SW480 (cell line): ENCODE results near the gene MAL.

ENCODE experiments used
- DNase-seq: peaks from one replicate; pipeline ENCODE4 v3.0.0-alpha.2; 2016; ENCODE audit warnings: low spot score

MAL gene

DNA sequence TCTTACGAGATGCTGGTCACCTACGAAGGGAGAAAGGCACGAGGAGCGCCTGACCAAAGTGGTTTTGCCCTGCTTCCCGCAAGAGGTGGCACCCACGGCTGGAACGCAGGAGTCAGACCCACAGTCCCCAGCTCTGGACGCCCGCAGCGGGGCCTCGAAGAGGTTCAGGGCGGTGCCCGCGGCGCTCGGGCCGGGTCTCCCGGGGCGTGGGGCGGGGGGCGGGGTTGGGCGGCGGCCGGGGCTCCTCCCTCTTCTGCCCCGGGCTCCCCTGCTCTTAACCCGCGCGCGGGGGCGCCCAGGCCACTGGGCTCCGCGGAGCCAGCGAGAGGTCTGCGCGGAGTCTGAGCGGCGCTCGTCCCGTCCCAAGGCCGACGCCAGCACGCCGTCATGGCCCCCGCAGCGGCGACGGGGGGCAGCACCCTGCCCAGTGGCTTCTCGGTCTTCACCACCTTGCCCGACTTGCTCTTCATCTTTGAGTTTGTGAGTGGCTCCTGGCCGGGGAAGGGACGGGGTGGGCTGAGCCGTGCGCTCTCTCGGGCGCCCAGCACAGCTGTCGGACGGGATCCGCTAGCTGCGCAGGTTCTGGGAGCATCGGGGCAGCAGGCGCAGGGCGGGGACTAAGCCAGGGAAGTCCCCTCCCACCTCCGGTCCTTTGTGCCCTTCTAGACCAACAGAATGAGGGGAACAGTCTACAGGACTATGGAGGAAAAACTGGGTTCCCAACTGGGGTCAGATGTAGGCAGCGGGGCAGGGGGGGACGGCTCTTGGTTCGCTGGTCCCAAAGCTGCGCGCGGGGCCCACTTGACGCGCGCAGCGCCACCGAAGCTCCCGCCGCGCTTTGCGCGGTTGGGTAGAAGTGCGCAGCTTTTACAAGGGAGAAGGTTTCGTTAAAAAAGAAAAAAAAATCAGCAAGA is at the start of gene MAL:
TSS of gene MAL (plus strand) at position 303 of the 914 bp plus-strand sequence. CDS start at position 388, 85 bp downstream.
- DNase-seq = no peak

DNA sequence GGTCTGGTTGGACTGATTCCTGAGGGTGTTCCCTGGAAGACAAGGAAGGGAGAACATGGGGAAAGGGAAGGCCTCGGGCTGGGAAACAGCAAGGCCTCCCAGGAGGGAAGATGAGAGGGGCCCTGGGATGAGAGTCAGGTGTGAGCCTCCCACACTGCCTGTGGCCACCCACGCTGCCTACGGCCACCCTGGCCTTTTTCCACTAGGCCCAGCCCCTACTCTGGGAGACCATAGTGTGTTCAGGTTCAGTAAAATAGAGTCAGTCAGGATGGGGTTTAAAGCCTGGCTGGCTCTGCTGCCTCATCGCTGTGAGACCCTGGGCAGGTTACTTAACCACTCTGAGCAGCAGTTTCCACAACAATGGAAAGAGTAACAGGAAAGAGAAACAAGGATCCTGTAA is 47.7 kb upstream of the MAL start:
- no peak for DNase-seq

DNA sequence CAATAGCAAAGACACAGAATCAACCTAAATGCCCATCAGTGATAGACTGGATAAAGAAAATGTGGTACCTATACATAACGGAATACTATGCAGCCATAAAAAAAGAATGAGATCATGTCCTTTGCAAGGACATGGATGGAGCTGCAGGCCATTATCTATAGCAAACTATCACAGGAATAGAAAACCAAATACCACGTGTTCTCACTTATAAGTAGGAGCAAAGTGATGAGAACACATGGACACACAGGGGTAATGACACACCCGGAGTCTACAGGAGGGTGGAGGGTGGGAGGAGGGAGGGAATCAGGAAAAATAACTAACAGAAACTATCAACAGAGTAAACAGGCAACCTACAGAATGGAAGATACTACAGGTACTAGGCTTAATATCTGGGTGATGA is 46.6 kb upstream of the MAL start:
- DNase-seq = no peak

DNA sequence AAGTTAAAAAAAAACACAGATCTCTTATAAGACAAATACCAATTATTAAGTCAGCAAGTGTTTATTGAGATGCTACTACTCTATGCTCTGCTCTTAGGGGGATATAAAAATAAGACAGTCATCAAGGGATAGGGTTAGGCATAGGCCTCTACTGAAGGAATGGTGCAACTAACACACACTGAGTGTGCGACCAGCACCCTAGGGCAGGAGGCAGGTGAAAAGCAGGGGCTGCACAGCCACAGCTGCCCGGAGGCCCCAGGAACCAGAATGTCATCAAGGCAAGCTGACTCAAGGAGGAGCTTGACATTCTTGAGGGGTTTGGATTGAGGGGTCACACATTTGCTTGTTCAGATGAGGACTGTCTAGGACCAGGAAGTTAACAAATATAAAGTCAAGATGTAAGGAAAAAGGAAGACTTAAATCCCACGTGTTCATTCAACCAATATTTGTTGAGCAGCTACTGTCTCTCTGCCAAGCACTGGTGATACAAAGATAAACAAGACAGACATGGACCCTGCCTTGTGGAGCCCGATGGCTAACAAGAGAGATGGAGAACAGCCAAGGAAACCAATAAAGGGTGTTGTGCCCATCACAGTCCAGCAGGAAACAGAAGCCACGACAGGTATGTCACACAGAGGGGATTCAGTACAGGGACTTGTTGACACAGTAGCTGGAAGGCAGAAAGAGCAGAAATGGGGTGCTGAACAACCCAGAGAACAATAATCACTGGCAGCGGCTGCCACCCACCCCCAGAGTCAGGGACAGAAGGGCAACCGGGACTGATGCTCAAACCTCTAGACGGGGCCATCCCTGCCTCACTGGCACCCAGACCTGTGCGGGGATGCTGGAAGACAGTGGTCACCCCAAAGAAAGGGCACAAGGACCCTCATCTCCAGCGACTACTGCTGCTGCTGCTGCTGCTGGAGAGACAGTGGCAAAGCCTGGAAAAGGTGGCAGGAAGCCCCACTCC is 45.8 kb upstream of the MAL start:
- no peak for DNase-seq

DNA sequence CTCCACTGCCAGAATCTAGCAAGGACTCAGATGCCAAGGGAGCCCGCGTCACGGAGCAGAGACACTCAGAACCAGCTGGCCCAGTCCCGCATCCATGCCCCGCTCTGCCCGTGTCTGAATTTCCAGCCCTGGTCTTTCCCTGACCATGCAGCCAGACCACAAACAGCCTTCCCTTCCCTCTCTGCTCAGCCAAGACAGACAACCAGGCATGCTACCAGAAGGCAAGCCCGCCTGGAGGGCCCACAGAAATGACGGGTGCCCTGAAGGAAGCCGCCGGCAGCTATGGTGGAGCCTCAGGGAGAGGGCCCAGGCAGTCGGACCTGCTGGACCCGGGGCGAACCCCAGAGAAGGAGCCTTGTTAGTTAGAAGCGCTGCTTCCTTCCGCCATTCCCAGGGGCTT is 45.1 kb upstream of the MAL start:
- no peak for DNase-seq

DNA sequence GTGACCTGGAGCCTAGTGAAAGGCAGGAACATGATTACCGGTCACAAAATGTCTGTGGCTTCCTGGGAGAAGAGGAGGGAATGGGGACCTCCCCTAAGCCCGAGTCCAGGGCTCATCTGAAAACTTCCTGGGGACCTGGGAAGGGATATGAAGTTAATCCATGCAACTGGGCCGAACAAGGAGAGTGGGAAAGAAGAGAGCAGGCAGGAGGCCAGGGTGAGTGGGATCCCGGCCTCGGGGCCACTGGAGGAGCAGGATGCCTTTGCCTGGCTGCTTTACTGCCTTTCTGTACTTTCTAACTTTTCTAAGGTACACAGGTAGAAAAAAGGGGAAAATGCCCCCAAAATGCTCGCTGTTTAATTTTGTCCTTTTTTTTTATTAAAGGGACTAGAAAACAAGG is 43.4 kb upstream of the MAL start:
- DNase-seq = no peak

DNA sequence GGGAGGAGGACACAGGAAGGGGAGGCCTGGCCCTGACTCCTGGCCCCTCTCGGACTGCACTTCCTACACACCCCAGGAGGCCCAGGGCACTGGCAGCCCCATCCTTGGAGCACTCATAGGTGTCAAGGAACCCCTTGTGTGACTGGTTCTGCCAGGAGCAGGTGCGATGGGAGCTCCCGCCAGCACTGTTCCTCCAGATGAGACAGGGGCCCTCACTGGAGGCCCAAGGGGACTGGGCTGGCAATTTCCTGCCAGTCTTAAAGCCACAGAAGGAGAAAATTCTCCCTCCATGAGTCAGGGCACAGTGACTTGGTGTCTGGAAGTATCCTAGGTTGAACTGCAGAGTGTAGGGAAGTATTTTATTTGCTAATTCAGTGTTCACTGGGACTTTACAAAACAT is 42.8 kb upstream of the MAL start:
- DNase-seq = peak; percentile 18

DNA sequence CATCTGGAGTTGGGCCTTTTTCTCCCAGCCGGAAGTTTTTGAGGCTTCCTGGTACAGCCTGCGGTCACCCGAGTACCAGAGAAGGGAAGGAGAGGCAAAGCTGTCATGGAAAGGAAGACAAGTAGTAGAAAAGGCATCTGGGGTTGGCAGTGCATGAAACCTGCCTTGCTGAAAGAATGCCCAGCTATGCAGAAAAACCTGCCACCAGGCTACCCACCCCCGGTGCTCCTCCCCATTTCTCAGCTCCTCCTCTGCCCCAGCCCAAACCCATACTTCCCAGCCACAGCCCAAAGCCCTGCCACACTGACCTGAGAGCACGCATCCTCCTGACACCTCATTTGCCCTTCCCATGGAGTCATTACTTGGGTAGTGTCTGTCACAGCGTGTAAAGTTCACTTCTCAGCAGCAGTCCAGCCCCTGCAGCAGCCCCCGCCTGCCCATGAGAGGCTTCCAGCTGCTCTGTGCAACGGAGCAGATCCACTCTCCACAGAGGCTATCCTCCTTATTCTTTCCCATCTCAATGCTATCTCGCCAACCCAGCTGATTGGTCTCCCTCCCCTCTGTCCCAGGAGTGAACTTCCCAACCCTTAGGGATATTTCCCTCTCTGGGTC is 40.4 kb upstream of the MAL start:
- DNase-seq = no peak

DNA sequence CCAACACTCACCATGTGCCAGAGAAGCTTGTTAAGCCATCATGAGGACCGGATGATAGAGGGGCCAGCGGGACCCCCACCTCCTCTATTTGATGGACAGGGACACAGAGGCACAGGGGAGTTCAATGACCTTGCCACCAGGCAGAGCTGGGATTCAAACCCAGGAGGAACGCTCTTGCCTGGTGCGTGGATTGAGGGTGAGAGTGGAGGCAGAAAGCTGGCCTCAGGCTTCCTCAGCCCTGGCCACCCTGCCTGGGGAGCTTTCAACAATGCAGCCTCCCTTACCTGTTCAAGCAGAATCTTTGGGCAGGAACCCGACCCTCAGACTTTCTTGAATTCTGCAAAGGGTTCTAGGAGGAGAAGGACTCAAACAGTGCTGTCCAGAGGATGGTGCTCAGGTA is 39.9 kb upstream of the MAL start:
- DNase-seq = no peak

DNA sequence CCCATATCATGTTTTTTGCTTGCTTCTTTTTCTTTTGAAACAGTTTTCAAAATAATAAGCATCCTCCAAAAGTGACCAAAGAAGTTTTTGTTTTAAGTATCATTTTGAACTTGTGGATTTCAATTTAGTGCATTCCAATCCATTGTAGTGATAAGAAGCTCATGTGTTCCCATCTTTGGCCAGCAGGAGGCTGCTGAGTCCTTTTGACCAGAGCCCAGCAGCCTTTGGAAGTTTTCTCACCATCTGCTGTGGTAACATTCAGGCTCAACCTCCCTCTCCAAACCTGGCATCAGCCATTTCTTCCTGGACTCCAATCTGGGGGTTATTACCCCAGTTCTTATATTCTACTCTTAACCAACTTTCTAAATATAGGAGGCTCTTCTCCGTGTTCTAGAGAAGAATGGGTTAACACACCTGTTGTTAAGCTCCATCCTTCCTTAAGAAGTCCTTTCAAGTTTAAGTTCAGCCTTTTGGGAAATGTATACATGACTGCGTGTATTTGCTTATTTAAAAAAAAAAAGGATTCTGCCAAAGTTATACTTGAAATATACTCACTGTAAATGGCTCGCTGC is 39.0 kb upstream of the MAL start:
- peak; percentile 57 for DNase-seq

DNA sequence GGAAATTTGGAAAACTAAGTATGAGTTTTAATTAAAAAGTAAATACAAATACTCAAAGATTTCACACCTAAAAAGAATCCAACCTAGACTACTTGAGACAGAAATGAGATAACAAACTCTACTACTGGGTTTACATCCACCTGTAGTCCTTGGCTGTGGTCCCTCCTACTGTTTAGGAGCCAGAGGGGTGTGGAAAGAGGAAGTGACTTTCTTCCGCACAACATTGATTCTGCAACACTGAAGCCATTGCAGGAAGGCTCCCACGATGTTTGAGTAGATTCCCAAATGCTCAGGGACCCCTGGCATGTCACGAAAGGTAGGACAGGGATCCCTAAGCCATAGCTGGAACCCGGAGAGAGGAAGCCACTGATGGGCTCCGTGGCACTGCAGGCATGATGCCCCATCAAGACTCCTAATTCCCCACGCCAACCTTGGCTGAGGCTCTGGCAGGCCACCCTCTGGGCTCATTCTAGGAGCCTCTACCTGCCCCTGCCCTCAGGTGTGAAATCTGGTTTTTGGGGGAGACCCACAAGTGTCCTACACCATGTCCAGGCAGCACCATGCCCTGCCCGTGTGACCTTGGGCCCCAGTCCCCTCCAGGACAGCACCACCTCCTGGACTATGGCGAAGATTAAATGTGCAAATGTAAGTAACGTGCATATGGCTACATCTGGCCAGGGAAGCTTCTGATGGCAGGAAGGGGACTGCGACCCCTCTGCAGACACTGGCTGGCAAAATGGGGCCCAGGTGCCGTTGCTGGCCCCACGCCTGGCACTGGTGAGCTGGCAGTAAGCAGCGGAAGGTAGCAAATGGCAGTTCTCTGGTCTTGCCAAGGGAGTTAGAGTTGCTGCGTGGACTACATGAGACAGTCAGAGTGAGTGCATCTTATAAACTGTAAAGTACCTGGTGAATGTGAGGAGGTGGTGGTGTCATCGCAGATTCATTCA is 38.2 kb upstream of the MAL start:
- DNase-seq = no peak

DNA sequence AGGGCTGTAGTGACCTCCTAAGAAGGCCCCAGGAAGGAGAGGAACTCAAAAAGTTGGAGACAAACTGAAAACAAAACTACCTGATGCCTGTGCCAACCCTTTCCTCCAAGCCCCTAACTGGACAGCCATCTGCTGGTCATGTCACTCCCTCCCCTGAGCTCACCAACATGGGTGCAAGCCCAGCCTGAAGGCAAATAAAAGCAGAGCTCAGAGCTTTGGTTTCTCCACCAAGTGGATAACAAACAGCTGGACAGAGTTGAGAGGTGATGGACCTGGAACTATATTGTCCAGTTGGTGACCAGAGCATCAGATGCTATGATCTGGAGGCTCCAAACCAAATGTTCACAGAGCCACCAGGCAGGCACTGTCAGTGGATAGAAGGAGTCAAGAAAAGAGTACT is 34.6 kb upstream of the MAL start:
- no peak for DNase-seq

DNA sequence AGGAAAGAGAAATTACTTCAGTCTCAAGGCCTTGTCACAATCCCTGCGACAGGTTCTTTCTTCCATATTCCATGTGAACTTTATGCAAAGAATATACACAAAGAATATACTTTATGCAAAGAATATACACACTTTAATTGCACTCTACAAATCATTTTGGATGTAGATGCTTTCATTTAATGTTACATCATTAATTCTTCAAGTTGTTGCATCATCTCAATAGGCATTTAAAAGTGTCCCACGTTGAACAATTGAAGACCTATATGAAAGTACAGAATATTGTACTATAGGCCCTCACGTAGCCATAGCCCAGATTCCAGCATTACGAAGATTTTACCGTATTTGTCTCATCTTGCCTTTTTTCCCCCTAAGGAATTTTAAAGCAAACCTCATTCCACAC is 33.1 kb upstream of the MAL start:
- no peak for DNase-seq

DNA sequence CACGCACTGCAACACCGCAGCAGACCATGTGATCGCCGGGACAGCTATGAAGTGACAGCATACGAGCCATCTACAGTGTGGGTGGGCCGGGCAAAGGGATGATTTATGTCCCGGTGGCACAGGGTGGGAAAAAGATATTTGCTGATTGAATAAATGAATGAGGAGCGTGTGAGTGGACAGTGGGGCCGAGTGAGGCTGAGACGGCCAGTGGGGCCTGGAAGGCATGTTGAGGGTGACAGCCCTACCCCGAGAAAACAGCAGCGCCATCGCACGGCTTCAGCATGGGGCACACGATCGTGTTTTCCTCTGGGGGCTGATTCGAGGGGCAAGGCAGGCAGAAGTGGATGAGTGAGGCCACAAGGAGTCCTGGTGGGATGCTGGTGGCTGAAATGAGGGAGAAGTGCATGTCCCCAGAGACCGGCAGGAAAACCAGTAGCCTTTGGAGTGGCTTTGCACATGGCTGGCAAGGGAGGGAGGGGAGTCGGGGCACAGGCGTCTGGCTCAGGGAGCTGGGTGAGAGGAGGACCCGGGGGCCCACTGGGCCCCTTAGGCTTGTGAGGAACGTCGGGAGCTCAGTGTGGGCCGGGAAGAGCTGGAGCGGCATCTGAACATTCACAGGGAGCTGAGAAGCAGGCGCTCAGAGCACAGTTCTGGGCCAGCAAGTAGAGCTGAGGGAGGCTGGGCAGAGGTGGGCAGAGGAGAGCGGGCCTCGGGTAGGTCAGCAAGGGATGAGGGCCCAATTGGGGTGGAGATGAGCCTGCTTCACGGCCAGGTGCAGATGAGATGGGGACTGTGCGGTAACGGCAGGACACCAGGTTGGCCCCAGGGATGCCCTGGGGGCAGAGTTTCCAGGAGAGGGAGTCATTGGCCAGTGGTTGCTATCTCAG is 32.1 kb upstream of the MAL start:
- no peak for DNase-seq

DNA sequence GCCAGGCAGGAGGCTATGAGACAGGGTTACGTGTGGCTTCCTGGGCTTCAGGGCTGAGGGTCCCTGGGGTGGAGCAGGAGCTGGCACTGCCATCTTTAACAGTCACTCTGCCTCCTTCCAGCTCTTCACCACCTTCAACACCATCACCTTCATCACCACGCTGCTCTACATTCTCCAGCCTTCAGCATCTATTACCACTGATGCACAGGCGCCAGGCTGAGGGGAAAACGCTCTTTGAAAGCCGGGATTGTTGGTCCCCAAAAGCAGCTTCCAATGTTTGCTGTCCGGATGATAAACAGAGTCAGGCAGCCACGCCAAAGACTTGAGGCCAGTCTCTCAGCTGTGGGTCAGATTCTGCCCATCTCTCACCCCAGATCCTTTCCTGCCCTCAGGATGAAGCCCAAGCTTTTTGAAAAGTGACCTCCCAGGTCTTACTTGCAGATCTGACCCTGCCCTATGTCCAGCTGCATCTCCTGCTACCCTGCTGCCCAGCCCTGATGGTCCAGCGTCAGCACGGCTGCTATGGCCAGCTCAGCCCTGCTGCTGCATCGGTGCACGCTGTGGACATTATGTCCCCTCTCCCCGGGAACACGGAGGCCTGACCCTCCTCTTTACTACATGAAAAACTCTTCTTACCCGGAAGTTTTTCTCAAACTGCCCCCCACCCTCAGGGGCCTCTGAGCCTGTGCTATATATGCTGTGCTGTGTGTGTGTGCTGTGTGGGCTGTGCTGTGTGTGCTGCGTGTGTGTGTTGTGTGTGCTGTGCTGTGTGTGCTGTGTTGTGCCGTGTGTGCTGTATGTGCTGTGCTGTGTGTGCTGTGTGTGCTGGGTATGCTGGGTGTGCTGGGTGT is 31.2 kb upstream of the MAL start:
- no peak for DNase-seq

DNA sequence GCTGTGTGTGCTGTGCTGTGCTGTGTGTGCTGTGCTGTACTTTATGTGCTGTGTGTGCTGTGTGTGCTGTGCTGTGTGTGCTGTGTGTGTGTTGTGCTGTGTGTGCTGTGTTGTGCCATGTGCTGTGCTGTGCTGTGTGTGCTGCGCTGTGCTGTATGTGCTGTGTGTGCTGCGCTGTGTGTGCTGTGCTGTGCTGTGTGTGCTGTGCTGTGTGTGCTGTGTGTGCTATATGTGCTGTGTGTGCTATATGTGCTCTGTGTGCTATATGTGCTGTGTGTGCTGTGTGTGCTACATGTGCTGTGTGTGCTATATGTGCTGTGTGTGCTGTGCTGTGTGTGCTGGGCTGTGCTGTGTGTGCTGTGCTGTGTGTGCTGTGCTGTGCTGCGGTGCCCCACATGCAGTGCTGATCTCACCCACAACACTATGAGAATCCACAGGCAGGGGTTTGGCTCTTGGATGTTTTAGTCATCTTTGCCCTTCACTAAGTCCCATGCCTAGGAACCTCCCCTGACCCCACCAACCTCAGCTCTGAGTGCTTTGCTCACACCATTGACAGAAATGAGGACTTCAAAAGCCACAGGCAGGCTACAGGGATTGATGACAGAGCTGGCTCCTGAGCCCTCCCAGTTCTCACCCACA is 30.5 kb upstream of the MAL start:
- no peak for DNase-seq

DNA sequence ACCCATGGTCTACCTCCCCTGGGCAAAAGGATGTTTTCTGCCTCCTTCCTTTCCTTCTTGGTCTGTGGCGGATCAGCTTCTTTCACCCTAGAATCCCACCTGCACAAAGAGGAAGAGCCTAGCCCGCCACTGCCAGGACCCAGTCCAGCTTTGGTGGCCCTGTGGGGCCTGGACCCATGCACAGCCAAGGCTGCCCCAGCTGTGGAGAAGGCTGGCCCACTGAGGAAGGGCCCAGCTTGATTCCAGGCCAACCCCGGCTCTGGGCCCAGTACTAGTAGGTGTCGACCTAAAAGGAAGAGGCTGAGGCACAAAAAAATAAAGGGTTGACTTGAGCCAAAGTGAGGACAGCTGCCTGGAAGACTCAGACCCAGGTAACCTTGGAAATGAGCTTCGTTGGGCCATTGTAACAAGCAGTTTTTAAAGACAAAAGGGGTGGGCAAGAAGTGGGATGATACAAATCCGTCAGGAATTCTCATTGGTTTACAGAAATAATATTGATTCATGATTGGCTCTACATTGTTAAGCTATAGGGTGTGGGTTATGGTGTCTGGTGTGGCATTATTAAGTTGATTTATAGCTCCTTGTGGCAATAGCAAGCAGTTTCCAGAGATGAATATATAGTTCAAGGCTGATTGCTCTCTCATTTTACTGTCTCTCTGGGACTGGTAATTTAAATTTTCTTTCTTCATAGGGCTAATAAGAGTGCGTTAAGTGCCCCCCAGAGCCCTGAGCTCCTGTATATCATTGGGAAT is 29.8 kb upstream of the MAL start:
- no peak for DNase-seq
